OCI-LY3 (cell line): Measurements from ENCODE around the gene PKP1.

Source experiments
- H2AFZ ChIP-seq: fragments of 200-600, 300-600 bp; shearing (Covaris generic); 2 replicates; pipeline ENCODE4 v1.6.0; 2014; ENCODE audit warnings: antibody characterized with exemption, low read depth, low read length
- H3K27ac ChIP-seq: fragments of 200-600, 300-600 bp; sonication (generic); 2 replicates; pipeline ENCODE4 v1.5.1; 2014; ENCODE audit warnings: mild to moderate bottlenecking, low read length, moderate library complexity, mixed read lengths
- H3K27me3 ChIP-seq: fragments of 200-600, 300-600 bp; sonication (generic); 2 replicates; pipeline ENCODE4 v1.6.1; 2014; ENCODE audit warnings: low read depth, low read length, mixed read lengths
- H3K36me3 ChIP-seq: fragments of 200-600, 300-600 bp; sonication (generic); replicated peaks from 2 replicates; pipeline ENCODE3; 2014; ENCODE audit warnings: low read depth, low read length, mixed read lengths
- H3K4me1 ChIP-seq: fragments of 300-600, 200-600 bp; sonication (generic); 2 replicates; pipeline ENCODE4 v1.6.1; 2014; ENCODE audit warnings: low read length, mixed read lengths
- H3K4me2 ChIP-seq: fragments of 200-600, 300-600 bp; sonication (generic); 2 replicates; pipeline ENCODE4 v1.6.1; 2014; ENCODE audit warnings: low read length, mixed read lengths
- H3K4me3 ChIP-seq: fragments of 300-600, 200-600 bp; sonication (generic); 2 replicates; pipeline ENCODE4 v1.5.1; 2014; ENCODE audit warnings: antibody characterized with exemption, mild to moderate bottlenecking, low read length, moderate library complexity
- H3K79me2 ChIP-seq: fragments of 300-600, 200-600 bp; shearing (Covaris generic); 2 replicates; pipeline ENCODE4 v1.6.1; 2014; ENCODE audit warnings: mild to moderate bottlenecking, low read length, mixed read lengths
- H3K9ac ChIP-seq: fragments of 300-600, 200-600 bp; shearing (Covaris generic); 2 replicates; pipeline ENCODE4 v1.6.0; 2014; ENCODE audit warnings: mild to moderate bottlenecking, low read length, moderate library complexity
- H3K9me3 ChIP-seq: fragments of 200-600, 300-600 bp; shearing (Covaris generic); 2 replicates; pipeline ENCODE4 v1.6.1; 2014; ENCODE audit warnings: low read length, mixed read lengths; ENCODE audit not compliant: insufficient read depth
- H4K20me1 ChIP-seq: fragments of 200-600, 300-600 bp; sonication (generic); 2 replicates; pipeline ENCODE4 v1.6.1; 2016; ENCODE audit warnings: low read length, mixed read lengths; ENCODE audit not compliant: insufficient read depth
- CTCF ChIP-seq: fragments of 200-600, 300-600 bp; sonication (generic); IDR thresholded peaks from 2 replicates; pipeline ENCODE4 v1.5.1; 2014; ENCODE audit warnings: antibody characterized with exemption, low read length, low read depth
- EZH2phosphoT487 ChIP-seq: fragments of 200-600 bp; shearing (Covaris generic); IDR thresholded peaks from 2 replicates; pipeline ENCODE4 v1.6.1; 2018; ENCODE audit warnings: antibody characterized with exemption, mixed run types, low read depth

The PKP1 gene

DNA sequence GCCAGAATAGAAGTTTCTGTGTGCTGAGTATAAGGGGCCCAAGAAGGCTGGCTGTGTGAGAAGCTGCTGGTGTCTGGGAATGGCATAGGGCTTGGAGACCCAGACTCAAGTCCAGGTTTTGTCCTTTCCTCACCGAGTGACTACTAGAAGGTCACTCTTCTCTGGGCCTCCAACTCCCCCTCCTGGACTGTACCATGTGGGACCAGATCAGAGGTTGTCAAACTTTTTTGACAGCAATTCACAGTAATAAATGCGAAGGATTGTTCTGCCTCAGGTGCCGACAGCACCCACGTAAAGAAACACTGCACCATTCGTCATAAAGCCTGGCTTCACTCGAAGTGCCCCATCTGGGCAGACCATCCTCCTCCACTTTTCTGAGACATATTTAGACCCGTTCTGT is 29.0 kb downstream of the PKP1 start:
- peaks cover 57% of the 10 kb centered on the region for H3K27me3 ChIP-seq
- TF ChIP-seq EZH2phosphoT487 (no peak), CTCF (no peak)
- no peak overlapping the region for H3K4me2 ChIP-seq
- no peaks in the 10 kb centered on the region for H3K36me3 ChIP-seq
- H3K9me3 ChIP-seq: no peaks in the 10 kb centered on the region
- no peak overlapping the region for H3K4me3 ChIP-seq
- no peaks in the 10 kb centered on the region for H3K79me2 ChIP-seq
- H3K4me1 ChIP-seq: no peaks in the 10 kb centered on the region
- H4K20me1 ChIP-seq: no peaks in the 10 kb centered on the region
- no peak overlapping the region for H2AFZ ChIP-seq
- no peak overlapping the region for H3K27ac ChIP-seq
- no peak overlapping the region for H3K9ac ChIP-seq

DNA sequence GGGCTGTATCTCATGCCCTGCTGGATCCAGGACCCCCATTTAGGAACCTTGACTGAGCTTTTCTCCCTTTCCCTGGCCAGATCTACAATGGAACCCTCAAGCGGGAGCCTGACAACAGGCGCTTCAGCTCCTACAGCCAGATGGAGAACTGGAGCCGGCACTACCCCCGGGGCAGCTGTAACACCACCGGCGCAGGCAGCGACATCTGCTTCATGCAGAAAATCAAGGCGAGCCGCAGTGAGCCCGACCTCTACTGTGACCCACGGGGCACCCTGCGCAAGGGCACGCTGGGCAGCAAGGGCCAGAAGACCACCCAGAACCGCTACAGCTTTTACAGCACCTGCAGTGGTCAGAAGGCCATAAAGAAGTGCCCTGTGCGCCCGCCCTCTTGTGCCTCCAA is 29.8 kb downstream of the PKP1 start:
- H3K4me3 ChIP-seq: no peak overlapping the region
- no peak overlapping the region for H3K4me2 ChIP-seq
- no peak overlapping the region for H3K9ac ChIP-seq
- no peak for TF ChIP-seq CTCF
- no peak for TF ChIP-seq EZH2phosphoT487
- no peak overlapping the region for H3K27ac ChIP-seq
- no peaks in the 10 kb centered on the region for H3K79me2 ChIP-seq
- no peak overlapping the region for H2AFZ ChIP-seq
- H4K20me1 ChIP-seq: no peaks in the 10 kb centered on the region
- H3K9me3 ChIP-seq: no peaks in the 10 kb centered on the region
- H3K27me3 ChIP-seq: peaks cover 55% of the 10 kb centered on the region
- no peaks in the 10 kb centered on the region for H3K36me3 ChIP-seq
- no peaks in the 10 kb centered on the region for H3K4me1 ChIP-seq

- H3K9me3 ChIP-seq: no peaks in the 10 kb centered on the region
- no peaks in the 10 kb centered on the region for H3K36me3 ChIP-seq
- no peaks in the 10 kb centered on the region for H4K20me1 ChIP-seq
- no peak overlapping the region for H3K4me3 ChIP-seq
- no peak overlapping the region for H3K27ac ChIP-seq
- no peak overlapping the region for H2AFZ ChIP-seq
- no peak for TF ChIP-seq EZH2phosphoT487
- TF ChIP-seq CTCF: no peak
- no peaks in the 10 kb centered on the region for H3K79me2 ChIP-seq
- H3K9ac ChIP-seq: no peak overlapping the region
- H3K4me2 ChIP-seq: no peak overlapping the region
- no peaks in the 10 kb centered on the region for H3K4me1 ChIP-seq
- H3K27me3 ChIP-seq: peaks cover 37% of the 10 kb centered on the region
Observed at GRCh38 chr1:201316556-201316955, 33.2 kb downstream of the PKP1 start.

GRCh38 chr1:201317551-201317950 is 34.2 kb downstream of the PKP1 start:
- H3K79me2 ChIP-seq: no peaks in the 10 kb centered on the region
- no peak overlapping the region for H3K4me2 ChIP-seq
- peaks cover 31% of the 10 kb centered on the region for H3K27me3 ChIP-seq
- no peak overlapping the region for H2AFZ ChIP-seq
- no peak overlapping the region for H3K27ac ChIP-seq
- H3K9ac ChIP-seq: no peak overlapping the region
- no peaks in the 10 kb centered on the region for H3K4me1 ChIP-seq
- no peak overlapping the region for H3K4me3 ChIP-seq
- no peaks in the 10 kb centered on the region for H4K20me1 ChIP-seq
- TF ChIP-seq CTCF (no peak), EZH2phosphoT487 (no peak)
- H3K9me3 ChIP-seq: no peaks in the 10 kb centered on the region
- no peaks in the 10 kb centered on the region for H3K36me3 ChIP-seq
